ENCODE measurements around the gene EVL.
"Not testable (repeated sequence)": the region's sequence is repeated elsewhere in the genome, so short reads cannot be mapped to it uniquely, and the experiment has no call there.

Gene EVL

DNA sequence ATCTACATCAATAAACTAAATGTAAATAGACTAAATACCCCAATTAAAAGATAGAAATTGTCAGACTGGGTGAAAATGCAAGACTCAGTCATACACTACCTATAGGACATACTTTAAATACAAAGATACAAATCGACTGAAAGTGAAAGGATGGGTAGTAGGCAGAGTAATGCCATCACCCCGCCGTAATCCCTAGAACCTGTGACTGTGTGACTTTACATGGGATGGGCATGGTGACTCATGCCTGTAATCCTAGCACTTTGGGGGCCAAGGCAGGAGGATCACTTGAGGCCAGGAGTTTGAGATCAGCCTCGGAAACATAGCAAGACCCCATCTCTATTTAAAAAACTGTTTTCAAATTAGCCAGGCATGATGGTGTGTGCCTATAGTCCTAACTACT lies 2.6 kb upstream of the EVL start:
- TF ChIP-seq TAF1 (IDR thresholded peaks at IDR 0.05; ENCODE audit: low read depth, low read length) (no peak), POLR2A (IDR thresholded peaks at IDR 0.05; ENCODE audit: low read depth, low read length) (no peak), SPI1 (IDR thresholded peaks at IDR 0.05; ENCODE audit: low read depth, low read length) (no peak), POLR2AphosphoS5 (IDR thresholded peaks at IDR 0.05; ENCODE audit: low read depth, low read length) (no peak), PAX5 (IDR thresholded peaks at IDR 0.05; ENCODE audit: insufficient read depth, low read length, severe bottlenecking) (no peak), POU2F2 (IDR thresholded peaks at IDR 0.05; ENCODE audit: low read depth, low read length) (no peak)
- FAIRE-seq, result no peak

GRCh38 chr14:100063314-100063941 lies 1.8 kb upstream of the EVL start:
- TF ChIP-seq PAX5 (IDR thresholded peaks at IDR 0.05; ENCODE audit: insufficient read depth, low read length, severe bottlenecking) (no peak), TAF1 (IDR thresholded peaks at IDR 0.05; ENCODE audit: low read depth, low read length) (no peak), POLR2AphosphoS5 (IDR thresholded peaks at IDR 0.05; ENCODE audit: low read depth, low read length) (no peak), POU2F2 (IDR thresholded peaks at IDR 0.05; ENCODE audit: low read depth, low read length) (no peak), SPI1 (IDR thresholded peaks at IDR 0.05; ENCODE audit: low read depth, low read length) (no peak), POLR2A (IDR thresholded peaks at IDR 0.05; ENCODE audit: low read depth, low read length) (no peak)
- FAIRE-seq, result peak; percentile 84
- no peak for DNase-seq (ENCODE audit: insufficient read length, low spot score)

More for the DNA sequence above, 2.6 kb upstream of the EVL start:
- no peak for DNase-seq (ENCODE audit: insufficient read length, low spot score)

GRCh38 chr14:100064335-100065092 lies 708 bp upstream of the EVL start:
- DNase-seq (ENCODE audit: insufficient read length, low spot score); FAIRE-seq: not testable (repeated sequence)

GRCh38 chr14:100065942-100066574 lies 836 bp downstream of the EVL start:
- TF ChIP-seq POLR2AphosphoS5 (IDR thresholded peaks at IDR 0.05; ENCODE audit: low read depth, low read length) (peak; percentile 93), POLR2A (IDR thresholded peaks at IDR 0.05; ENCODE audit: low read depth, low read length) (peak; percentile 97), TAF1 (IDR thresholded peaks at IDR 0.05; ENCODE audit: low read depth, low read length) (peak; percentile 91; the same call in 1 of the 2 replicates), PAX5 (IDR thresholded peaks at IDR 0.05; ENCODE audit: insufficient read depth, low read length, severe bottlenecking) (no peak), POU2F2 (IDR thresholded peaks at IDR 0.05; ENCODE audit: low read depth, low read length) (0 out of 2 replicates have a peak, but pooled peaks have one; percentile 63), SPI1 (IDR thresholded peaks at IDR 0.05; ENCODE audit: low read depth, low read length) (no peak)
- DNase-seq (ENCODE audit: insufficient read length, low spot score) (no peak), FAIRE-seq (peak; percentile 96)

DNA sequence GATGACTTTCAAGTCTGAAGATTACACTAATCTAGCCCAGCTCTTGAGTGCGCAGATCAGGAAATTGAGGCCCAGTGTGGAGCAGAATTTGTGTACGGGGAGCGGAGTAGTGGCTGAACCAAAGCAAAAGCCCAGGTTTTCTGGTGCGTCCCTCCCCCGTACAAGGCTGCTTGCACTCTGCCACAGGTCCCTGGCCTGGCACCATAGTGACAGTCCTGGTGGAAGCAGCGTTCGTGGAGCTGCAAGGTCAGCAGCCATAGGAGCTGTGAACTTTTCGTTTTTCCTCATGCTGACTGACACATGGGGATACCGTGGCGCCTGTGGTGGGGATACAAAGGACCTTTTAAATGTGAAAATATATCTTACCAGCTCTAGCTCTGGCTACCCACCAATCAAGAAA lies 1.7 kb downstream of the EVL start:
- peak; percentile 67 for FAIRE-seq
- TF ChIP-seq PAX5 (IDR thresholded peaks at IDR 0.05; ENCODE audit: insufficient read depth, low read length, severe bottlenecking) (no peak), POU2F2 (IDR thresholded peaks at IDR 0.05; ENCODE audit: low read depth, low read length) (no peak), POLR2A (IDR thresholded peaks at IDR 0.05; ENCODE audit: low read depth, low read length) (no peak), SPI1 (IDR thresholded peaks at IDR 0.05; ENCODE audit: low read depth, low read length) (no peak), POLR2AphosphoS5 (IDR thresholded peaks at IDR 0.05; ENCODE audit: low read depth, low read length) (peak; percentile 54), TAF1 (IDR thresholded peaks at IDR 0.05; ENCODE audit: low read depth, low read length) (no peak)
- no peak for DNase-seq (ENCODE audit: insufficient read length, low spot score)

- DNase-seq (ENCODE audit: insufficient read length, low spot score), result no peak
- TF ChIP-seq POLR2AphosphoS5 (IDR thresholded peaks at IDR 0.05; ENCODE audit: low read depth, low read length) (no peak), POU2F2 (IDR thresholded peaks at IDR 0.05; ENCODE audit: low read depth, low read length) (no peak), SPI1 (IDR thresholded peaks at IDR 0.05; ENCODE audit: low read depth, low read length) (no peak), TAF1 (IDR thresholded peaks at IDR 0.05; ENCODE audit: low read depth, low read length) (no peak), POLR2A (IDR thresholded peaks at IDR 0.05; ENCODE audit: low read depth, low read length) (no peak; the same call in 1 of the 2 replicates), PAX5 (IDR thresholded peaks at IDR 0.05; ENCODE audit: insufficient read depth, low read length, severe bottlenecking) (no peak)
- FAIRE-seq, result no peak
These were observed 2.3 kb downstream of the EVL start for GRCh38 chr14:100067481-100067880.

- TF ChIP-seq TAF1 (IDR thresholded peaks at IDR 0.05; ENCODE audit: low read depth, low read length) (peak; percentile 78), POU2F2 (IDR thresholded peaks at IDR 0.05; ENCODE audit: low read depth, low read length) (no peak; the same call in none of the 2 replicates), POLR2AphosphoS5 (IDR thresholded peaks at IDR 0.05; ENCODE audit: low read depth, low read length) (peak; percentile 71), SPI1 (IDR thresholded peaks at IDR 0.05; ENCODE audit: low read depth, low read length) (peak; percentile 87), PAX5 (IDR thresholded peaks at IDR 0.05; ENCODE audit: insufficient read depth, low read length, severe bottlenecking) (no peak), POLR2A (IDR thresholded peaks at IDR 0.05; ENCODE audit: low read depth, low read length) (peak; percentile 92)
- no peak for DNase-seq (ENCODE audit: insufficient read length, low spot score)
- FAIRE-seq, result peak; percentile 99
These were observed 3.0 kb downstream of the EVL start for GRCh38 chr14:100067971-100068959.

DNA sequence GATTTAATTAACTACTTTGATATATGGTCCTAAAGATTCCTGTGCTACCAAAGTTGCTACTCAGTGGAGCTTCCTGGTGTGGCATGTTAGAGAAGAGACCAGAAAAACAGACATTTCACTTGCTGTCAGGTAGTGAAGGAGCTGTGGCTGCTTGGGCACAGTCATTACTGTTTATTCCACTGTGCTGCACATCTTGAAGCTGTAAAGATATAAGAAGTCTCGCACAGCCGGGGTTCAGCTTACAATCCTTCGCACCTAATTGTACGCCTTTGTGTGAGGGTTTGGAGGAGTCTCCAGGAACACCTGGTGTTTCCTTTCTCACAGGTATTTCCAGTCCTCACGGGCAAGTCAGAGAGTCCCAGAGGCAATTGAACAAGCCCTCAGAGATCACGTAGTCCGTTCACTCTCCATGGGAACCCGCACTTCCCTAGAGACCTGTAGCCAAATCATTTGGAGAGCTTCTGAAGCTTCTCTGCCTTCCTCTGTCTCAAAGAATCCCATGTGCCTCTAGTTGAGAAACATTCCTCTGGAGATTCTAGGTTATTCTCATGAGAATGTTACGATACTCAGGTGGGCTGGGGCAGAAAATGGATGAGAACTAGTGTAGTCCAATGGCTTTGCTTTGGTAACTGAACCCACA lies 4.1 kb downstream of the EVL start:
- TF ChIP-seq POU2F2 (IDR thresholded peaks at IDR 0.05; ENCODE audit: low read depth, low read length) (no peak), TAF1 (IDR thresholded peaks at IDR 0.05; ENCODE audit: low read depth, low read length) (no peak), PAX5 (IDR thresholded peaks at IDR 0.05; ENCODE audit: insufficient read depth, low read length, severe bottlenecking) (no peak), POLR2AphosphoS5 (IDR thresholded peaks at IDR 0.05; ENCODE audit: low read depth, low read length) (no peak), POLR2A (IDR thresholded peaks at IDR 0.05; ENCODE audit: low read depth, low read length) (no peak), SPI1 (IDR thresholded peaks at IDR 0.05; ENCODE audit: low read depth, low read length) (0 out of 2 replicates have a peak, but pooled peaks have one; percentile 29)
- peak; percentile 67 for FAIRE-seq
- DNase-seq (ENCODE audit: insufficient read length, low spot score), result no peak

All from GM12891 (cell line).